Measurements from ENCODE around the gene CELF4.

- TF ChIP-seq POLR2A (IDR thresholded peaks at IDR 0.05) (no peak), CTCF (IDR thresholded peaks at IDR 0.05) (no peak)
These were observed 21.4 kb downstream of the CELF4 start for GRCh38 chr18:37544217-37544616.

Data from body of pancreas (tissue), 4 donors.